Mesothelial cell of epicardium (in vitro differentiated cells): Measurements from ENCODE around the gene GHRL. TPM values are rescaled to one million over a fixed set of nuclear protein-coding genes. Genes with fewer than 3 reads are reported as not detected.

ENCODE experiments used
- DNase-seq, 2 experiments: peaks; one replicate each; pipeline ENCODE4 v3.0.0; 2021; ENCODE audit warnings: low spot score in 2 of 2; ENCODE audit not compliant: unreplicated experiment in 2 of 2
- H3K27ac Mint-ChIP-seq: 2 replicates; pipeline ENCODE4 v1.8.0; 2021; ENCODE audit warnings: mixed read lengths
- H3K27me3 Mint-ChIP-seq: 2 replicates; pipeline ENCODE4 v1.8.0; 2021; ENCODE audit warnings: low read depth, mixed read lengths
- H3K36me3 Mint-ChIP-seq: 2 replicates; pipeline ENCODE4 v1.8.0; 2021; ENCODE audit warnings: mixed read lengths
- H3K4me1 Mint-ChIP-seq: 2 replicates; pipeline ENCODE4 v1.8.0; 2021; ENCODE audit warnings: mixed read lengths
- H3K4me3 Mint-ChIP-seq: 2 replicates; pipeline ENCODE4 v1.8.0; 2021; ENCODE audit warnings: mild to moderate bottlenecking, moderate library complexity, mixed read lengths
- H3K9me3 Mint-ChIP-seq: 2 replicates; pipeline ENCODE4 v1.8.0; 2021; ENCODE audit warnings: mixed read lengths
- CTCF ChIP-seq: fragments of 200-600 bp; sonication (generic); IDR thresholded peaks from one replicate; pipeline ENCODE4 v1.5.0; 2021; ENCODE audit warnings: antibody characterized with exemption; ENCODE audit not compliant: unreplicated experiment
- total RNA-seq: library from RNA; stranded (reverse); gene quantifications from 3 replicates; pipeline ENCODE4 v1.2.1, GENCODE V29; 2021

GHRL gene
- total RNA-seq, 1 donor from 2014 or later, result 0.96 TPM

- H3K27ac Mint-ChIP-seq, result no peak overlapping the region
- peaks cover 13% of the 10 kb centered on the region for H3K4me1 Mint-ChIP-seq
- H3K4me3 Mint-ChIP-seq, result no peak overlapping the region
- no peaks in the 10 kb centered on the region for H3K36me3 Mint-ChIP-seq
- H3K9me3 Mint-ChIP-seq, result no peaks in the 10 kb centered on the region
- peaks cover 38% of the 10 kb centered on the region for H3K27me3 Mint-ChIP-seq
- peak; percentile 16 for TF ChIP-seq CTCF
- no peak for DNase-seq
Observed at GRCh38 chr3:10322352-10322710, 29.6 kb upstream of the GHRL start.

GRCh38 chr3:10321630-10322351, 29.0 kb upstream of the GHRL start:
- H3K36me3 Mint-ChIP-seq, result peaks cover 2% of the 10 kb centered on the region
- peak overlapping the region; percentile 96 for H3K4me3 Mint-ChIP-seq
- no peak for TF ChIP-seq CTCF
- H3K9me3 Mint-ChIP-seq, result no peaks in the 10 kb centered on the region
- H3K27me3 Mint-ChIP-seq, result peaks cover 32% of the 10 kb centered on the region
- no peak for DNase-seq
- H3K4me1 Mint-ChIP-seq, result peaks cover 13% of the 10 kb centered on the region
- peak overlapping the region; percentile 98 for H3K27ac Mint-ChIP-seq

- no peak for DNase-seq
- H3K27ac Mint-ChIP-seq, result peak overlapping the region; percentile 98
- H3K36me3 Mint-ChIP-seq, result peaks cover 6% of the 10 kb centered on the region
- peak overlapping the region; percentile 96 for H3K4me3 Mint-ChIP-seq
- peaks cover 17% of the 10 kb centered on the region for H3K27me3 Mint-ChIP-seq
- TF ChIP-seq CTCF, result no peak
- H3K9me3 Mint-ChIP-seq, result no peaks in the 10 kb centered on the region
- peaks cover 13% of the 10 kb centered on the region for H3K4me1 Mint-ChIP-seq
Observed at GRCh38 chr3:10320320-10320677, 27.6 kb upstream of the GHRL start.

- peaks cover 13% of the 10 kb centered on the region for H3K4me1 Mint-ChIP-seq
- no peaks in the 10 kb centered on the region for H3K9me3 Mint-ChIP-seq
- peaks cover 6% of the 10 kb centered on the region for H3K36me3 Mint-ChIP-seq
- H3K27me3 Mint-ChIP-seq, result peaks cover 12% of the 10 kb centered on the region
- H3K27ac Mint-ChIP-seq, result peak overlapping the region; percentile 98
- no peak for DNase-seq
- TF ChIP-seq CTCF, result no peak
- peak overlapping the region; percentile 96 for H3K4me3 Mint-ChIP-seq
Observed at GRCh38 chr3:10319804-10320203, 27.1 kb upstream of the GHRL start.

- H3K4me1 Mint-ChIP-seq, result peaks cover 13% of the 10 kb centered on the region
- peak overlapping the region; percentile 89 for H3K27ac Mint-ChIP-seq
- TF ChIP-seq CTCF, result no peak
Observed at GRCh38 chr3:10319251-10319650, 26.5 kb upstream of the GHRL start.

More at GRCh38 chr3:10319251-10319650, 26.5 kb upstream of the GHRL start:
- peaks cover 7% of the 10 kb centered on the region for H3K27me3 Mint-ChIP-seq
- DNase-seq, result no peak
- peak overlapping the region; percentile 70 for H3K4me3 Mint-ChIP-seq
- no peaks in the 10 kb centered on the region for H3K9me3 Mint-ChIP-seq
- peaks cover 6% of the 10 kb centered on the region for H3K36me3 Mint-ChIP-seq
